Measurements from ENCODE around the gene CREB3L2.
"Not testable (repeated sequence)": the region's sequence is repeated elsewhere in the genome, so short reads cannot be mapped to it uniquely, and the experiment has no call there.

CREB3L2 gene

GRCh38 chr7:137987018-137987349 is 14.9 kb downstream of the CREB3L2 start:
- DNase-seq, result no peak

- DNase-seq, result no peak
Measured at GRCh38 chr7:137986252-137987017, 15.5 kb downstream of the CREB3L2 start.

- no peak for DNase-seq
Measured at GRCh38 chr7:137985897-137986251, 16.0 kb downstream of the CREB3L2 start.

- no peak for DNase-seq
Measured at GRCh38 chr7:137985253-137985896, 16.5 kb downstream of the CREB3L2 start.

- no peak for DNase-seq
Measured at GRCh38 chr7:137984181-137985041, 17.5 kb downstream of the CREB3L2 start.

GRCh38 chr7:137983323-137984008 is 18.4 kb downstream of the CREB3L2 start:
- DNase-seq, result no peak

GRCh38 chr7:137982394-137982793 is 19.5 kb downstream of the CREB3L2 start:
- not testable (repeated sequence) for DNase-seq

GRCh38 chr7:137981668-137982067 is 20.2 kb downstream of the CREB3L2 start:
- DNase-seq, result peak; percentile 13

- DNase-seq, result no peak
Measured at GRCh38 chr7:137981175-137981574, 20.7 kb downstream of the CREB3L2 start.

GRCh38 chr7:137980308-137980707 is 21.6 kb downstream of the CREB3L2 start:
- DNase-seq, result no peak

GRCh38 chr7:137978464-137979237 is 23.2 kb downstream of the CREB3L2 start:
- no peak for DNase-seq

GRCh38 chr7:137977173-137977572 is 24.7 kb downstream of the CREB3L2 start:
- no peak for DNase-seq

- no peak for DNase-seq
Measured at GRCh38 chr7:137976696-137977095, 25.2 kb downstream of the CREB3L2 start.

GRCh38 chr7:137976232-137976631 is 25.7 kb downstream of the CREB3L2 start:
- DNase-seq, result no peak

GRCh38 chr7:137975768-137976167 is 26.1 kb downstream of the CREB3L2 start:
- no peak for DNase-seq

GRCh38 chr7:137975221-137975620 is 26.7 kb downstream of the CREB3L2 start:
- no peak for DNase-seq

- no peak for DNase-seq
Measured at GRCh38 chr7:137974766-137975165, 27.1 kb downstream of the CREB3L2 start.

GRCh38 chr7:137970253-137970975 is 31.5 kb downstream of the CREB3L2 start:
- no peak for DNase-seq

- DNase-seq, result no peak
Measured at GRCh38 chr7:137969828-137970227, 32.1 kb downstream of the CREB3L2 start.

GRCh38 chr7:137968890-137969289 is 33.0 kb downstream of the CREB3L2 start:
- no peak for DNase-seq

- DNase-seq, result not testable (repeated sequence)
Measured at GRCh38 chr7:137968339-137968738, 33.5 kb downstream of the CREB3L2 start.

Measured in RPMI8226 (cell line).